NCI-H2107 treated with DMSO at 0.1 percent for 48 hours (cell line): Measurements from ENCODE around the gene HLA-E.
"Not testable (repeated sequence)": the region's sequence is repeated elsewhere in the genome, so short reads cannot be mapped to it uniquely, and the experiment has no call there.

Experiments used
- DNase-seq: peaks from one replicate; lab custom pipeline; 2025; ENCODE audit not compliant: unreplicated experiment; lab: John Stamatoyannopoulos, UW

Gene HLA-E

GRCh38 chr6:30507849-30508827 lies 18.8 kb downstream of the HLA-E start:
- no peak for DNase-seq

- DNase-seq: no peak
These were observed 19.8 kb downstream of the HLA-E start for GRCh38 chr6:30508890-30509736.

GRCh38 chr6:30510419-30511168 lies 21.3 kb downstream of the HLA-E start:
- DNase-seq: no peak

- no peak for DNase-seq
These were observed 21.8 kb downstream of the HLA-E start for GRCh38 chr6:30511169-30511546.

GRCh38 chr6:30513451-30513850 lies 24.1 kb downstream of the HLA-E start:
- DNase-seq: no peak

GRCh38 chr6:30515106-30515505 lies 25.8 kb downstream of the HLA-E start:
- no peak for DNase-seq

- no peak for DNase-seq
These were observed 26.8 kb downstream of the HLA-E start for GRCh38 chr6:30515944-30516753.

GRCh38 chr6:30516754-30517076 lies 27.4 kb downstream of the HLA-E start:
- not testable (repeated sequence) for DNase-seq

GRCh38 chr6:30517767-30518504 lies 28.6 kb downstream of the HLA-E start:
- DNase-seq: not testable (repeated sequence)

- not testable (repeated sequence) for DNase-seq
These were observed 29.3 kb downstream of the HLA-E start for GRCh38 chr6:30518505-30519145.

GRCh38 chr6:30520522-30520921 lies 31.2 kb downstream of the HLA-E start:
- DNase-seq: no peak

- DNase-seq: not testable (repeated sequence)
These were observed 31.8 kb downstream of the HLA-E start for GRCh38 chr6:30521082-30521481.

- DNase-seq: not testable (repeated sequence)
These were observed 32.6 kb downstream of the HLA-E start for GRCh38 chr6:30521952-30522351.

- DNase-seq: not testable (repeated sequence)
These were observed 37.1 kb downstream of the HLA-E start for GRCh38 chr6:30526444-30526843.

GRCh38 chr6:30529349-30529875 lies 40.1 kb downstream of the HLA-E start:
- DNase-seq: not testable (repeated sequence)

GRCh38 chr6:30530014-30530413 lies 40.7 kb downstream of the HLA-E start:
- DNase-seq: no peak

GRCh38 chr6:30533460-30534294 lies 44.4 kb downstream of the HLA-E start:
- DNase-seq: no peak

- no peak for DNase-seq
These were observed 48.6 kb downstream of the HLA-E start for GRCh38 chr6:30537931-30538330.
